Upper lobe of right lung (tissue), 1 donor: ENCODE data around the gene LAMA3. TPM values are rescaled to one million over a fixed set of nuclear protein-coding genes. Genes with fewer than 3 reads are reported as not detected.

Experiments used
- ATAC-seq: fragments of 200-7000 bp; cut with Tn5 transposase; one replicate; pipeline ENCODE4 v1.9.1; 2020; ENCODE audit warnings: mild to moderate bottlenecking, moderate library complexity
- DNase-seq: peaks from one replicate; pipeline ENCODE4 v3.0.0-alpha.2; 2020
- H3K27ac ChIP-seq: fragments of 200-600 bp; one replicate; pipeline ENCODE4 v1.8.0; 2022
- H3K27me3 ChIP-seq: fragments of 200-600 bp; one replicate; pipeline ENCODE4 v1.8.0; 2022; ENCODE audit warnings: mild to moderate bottlenecking
- H3K36me3 ChIP-seq: fragments of 200-600 bp; one replicate; pipeline ENCODE4 v1.8.0; 2022
- H3K4me1 ChIP-seq: fragments of 200-600 bp; one replicate; pipeline ENCODE4 v1.8.0; 2022
- H3K4me3 ChIP-seq: fragments of 200-600 bp; one replicate; pipeline ENCODE4 v1.8.0; 2022; ENCODE audit warnings: mild to moderate bottlenecking
- H3K9me3 ChIP-seq: fragments of 200-600 bp; one replicate; pipeline ENCODE4 v1.8.0; 2022
- intact Hi-C: fragments of 100-400 bp; cut with DNase I; formaldehyde crosslinking; loops from one replicate; pipeline ENCODE4 v1.11.0; 2022
- total RNA-seq: library from RNA; stranded (reverse); fragmentation: NEBNext Ultra II Directional; extraction: Animal tissue kit (Norgen Biotek cat#: 25700); gene quantifications from one replicate; pipeline ENCODE4 v1.2.1, GENCODE V29; 2021
- TF ChIP-seq, protein P1 (sequence below): fragments of 200-600 bp; IDR thresholded peaks from one replicate; pipeline ENCODE4 v1.8.0; 2022; ENCODE audit warnings: antibody characterized with exemption
- donor health status: DM: no; HTN: yes; CAD: no; lungs with severe emphysema.

Gene LAMA3
- total RNA-seq, 1 donor from 2014 or later: 139 TPM

DNA sequence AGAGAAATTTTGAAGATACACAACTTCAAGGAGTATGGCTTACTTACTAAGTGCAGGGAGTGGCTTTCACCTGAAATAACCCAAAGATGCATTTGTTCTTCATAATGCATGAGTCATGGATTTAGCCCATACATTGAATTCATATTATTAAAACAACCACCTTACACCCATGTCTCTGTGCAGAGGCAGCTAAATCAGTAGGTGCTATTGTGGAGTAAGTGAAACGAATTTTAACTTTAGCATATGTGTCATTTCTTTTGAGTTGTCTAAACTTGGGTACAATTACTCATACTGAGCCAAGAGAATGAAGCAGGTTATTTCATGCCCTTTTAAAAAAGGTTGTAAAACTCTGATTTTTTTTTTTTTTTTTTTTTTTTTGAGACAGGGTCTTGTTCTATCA lies 15.5 kb upstream of the LAMA3 start:
- Histone ChIP-seq H3K36me3 (no peaks in the 10 kb centered on the region), H3K4me3 (no peak overlapping the region), H3K27ac (no peak overlapping the region), H3K4me1 (no peaks in the 10 kb centered on the region), H3K9me3 (no peaks in the 10 kb centered on the region), H3K27me3 (no peaks in the 10 kb centered on the region)
- TF ChIP-seq, protein P1, sequence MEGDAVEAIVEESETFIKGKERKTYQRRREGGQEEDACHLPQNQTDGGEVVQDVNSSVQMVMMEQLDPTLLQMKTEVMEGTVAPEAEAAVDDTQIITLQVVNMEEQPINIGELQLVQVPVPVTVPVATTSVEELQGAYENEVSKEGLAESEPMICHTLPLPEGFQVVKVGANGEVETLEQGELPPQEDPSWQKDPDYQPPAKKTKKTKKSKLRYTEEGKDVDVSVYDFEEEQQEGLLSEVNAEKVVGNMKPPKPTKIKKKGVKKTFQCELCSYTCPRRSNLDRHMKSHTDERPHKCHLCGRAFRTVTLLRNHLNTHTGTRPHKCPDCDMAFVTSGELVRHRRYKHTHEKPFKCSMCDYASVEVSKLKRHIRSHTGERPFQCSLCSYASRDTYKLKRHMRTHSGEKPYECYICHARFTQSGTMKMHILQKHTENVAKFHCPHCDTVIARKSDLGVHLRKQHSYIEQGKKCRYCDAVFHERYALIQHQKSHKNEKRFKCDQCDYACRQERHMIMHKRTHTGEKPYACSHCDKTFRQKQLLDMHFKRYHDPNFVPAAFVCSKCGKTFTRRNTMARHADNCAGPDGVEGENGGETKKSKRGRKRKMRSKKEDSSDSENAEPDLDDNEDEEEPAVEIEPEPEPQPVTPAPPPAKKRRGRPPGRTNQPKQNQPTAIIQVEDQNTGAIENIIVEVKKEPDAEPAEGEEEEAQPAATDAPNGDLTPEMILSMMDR: no peak
- intact Hi-C loops: no loop called here
- DNase-seq (no peak), ATAC-seq (no peak)

GRCh38 chr18:23675236-23675635 lies 14.0 kb upstream of the LAMA3 start:
- ATAC-seq (no peak), DNase-seq (no peak)
- intact Hi-C loops: no loop called here
- TF ChIP-seq, protein P1: no peak
- Histone ChIP-seq H3K4me1 (no peaks in the 10 kb centered on the region), H3K27ac (no peak overlapping the region), H3K36me3 (no peaks in the 10 kb centered on the region), H3K9me3 (no peaks in the 10 kb centered on the region), H3K27me3 (no peaks in the 10 kb centered on the region), H3K4me3 (no peak overlapping the region)

DNA sequence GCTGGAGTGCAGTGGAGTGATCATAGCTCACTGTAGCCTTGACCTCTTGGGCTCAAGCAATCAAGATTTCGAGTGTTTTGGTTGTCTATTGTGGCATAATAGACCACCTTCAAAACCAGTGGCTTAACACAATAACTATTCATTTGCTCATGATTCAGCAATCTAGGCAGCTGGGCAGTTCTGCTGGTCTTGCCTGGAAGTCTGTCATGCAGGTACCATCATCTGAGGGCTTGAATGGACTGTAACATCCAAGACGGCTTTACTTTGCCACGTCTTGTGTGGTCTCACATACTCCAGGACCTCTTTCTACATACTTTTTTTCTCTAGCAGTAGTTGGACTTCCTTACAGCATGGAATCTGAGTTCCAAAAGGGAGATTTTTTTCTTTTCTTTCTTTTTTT lies 13.4 kb upstream of the LAMA3 start:
- DNase-seq (no peak), ATAC-seq (no peak)
- intact Hi-C loops: no loop called here
- H3K4me3 ChIP-seq: no peak overlapping the region
- H3K27ac ChIP-seq: no peak overlapping the region
- H3K9me3 ChIP-seq: no peaks in the 10 kb centered on the region
- H3K36me3 ChIP-seq: no peaks in the 10 kb centered on the region
- H3K4me1 ChIP-seq: no peaks in the 10 kb centered on the region
- H3K27me3 ChIP-seq: no peaks in the 10 kb centered on the region
- TF ChIP-seq, protein P1: no peak

- ATAC-seq (no peak), DNase-seq (no peak)
- no peaks in the 10 kb centered on the region for H3K4me1 ChIP-seq
- H3K27me3 ChIP-seq: peaks cover 6% of the 10 kb centered on the region
- H3K27ac ChIP-seq: no peak overlapping the region
- intact Hi-C loops: no loop called here
- TF ChIP-seq, protein P1: no peak
- H3K9me3 ChIP-seq: no peaks in the 10 kb centered on the region
- H3K36me3 ChIP-seq: no peaks in the 10 kb centered on the region
- no peak overlapping the region for H3K4me3 ChIP-seq
Observed at GRCh38 chr18:23682045-23682444, 7.2 kb upstream of the LAMA3 start.

- Histone ChIP-seq H3K4me3 (no peak overlapping the region), H3K27ac (no peak overlapping the region), H3K4me1 (no peaks in the 10 kb centered on the region), H3K9me3 (no peaks in the 10 kb centered on the region), H3K27me3 (peaks cover 6% of the 10 kb centered on the region), H3K36me3 (no peaks in the 10 kb centered on the region)
- TF ChIP-seq, protein P1: no peak
- DNase-seq: no peak
- intact Hi-C loops: no loop called here
- no peak for ATAC-seq
Observed at GRCh38 chr18:23682472-23682871, 6.8 kb upstream of the LAMA3 start.

DNA sequence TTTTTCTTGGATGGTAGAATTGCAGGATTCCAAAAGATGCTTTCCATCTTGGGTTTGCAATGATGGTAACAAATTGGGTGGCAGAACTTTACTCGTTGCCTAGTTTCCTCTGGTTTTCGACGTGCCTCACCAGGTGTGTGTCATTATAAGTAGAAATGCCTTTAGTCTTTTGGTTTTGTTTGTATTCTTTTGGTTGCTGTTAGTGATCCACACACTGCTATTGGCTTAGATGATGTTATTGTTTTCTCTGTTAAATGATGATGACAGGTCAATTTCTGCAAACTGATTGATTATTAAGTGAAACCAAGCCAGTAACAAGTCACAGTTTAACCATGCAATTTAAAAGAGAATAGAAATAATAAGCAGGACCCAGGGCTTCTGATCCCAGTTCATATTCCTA lies 6.1 kb upstream of the LAMA3 start:
- H3K27me3 ChIP-seq: peaks cover 7% of the 10 kb centered on the region
- intact Hi-C loops: no loop called here
- H3K36me3 ChIP-seq: no peaks in the 10 kb centered on the region

More for the DNA sequence above, 6.1 kb upstream of the LAMA3 start:
- no peak for DNase-seq
- Histone ChIP-seq H3K4me3 (no peak overlapping the region), H3K27ac (no peak overlapping the region), H3K4me1 (no peaks in the 10 kb centered on the region), H3K9me3 (no peaks in the 10 kb centered on the region)
- TF ChIP-seq, protein P1: no peak
- ATAC-seq: no peak
